ENCODE results near the gene HECTD4.

DNA sequence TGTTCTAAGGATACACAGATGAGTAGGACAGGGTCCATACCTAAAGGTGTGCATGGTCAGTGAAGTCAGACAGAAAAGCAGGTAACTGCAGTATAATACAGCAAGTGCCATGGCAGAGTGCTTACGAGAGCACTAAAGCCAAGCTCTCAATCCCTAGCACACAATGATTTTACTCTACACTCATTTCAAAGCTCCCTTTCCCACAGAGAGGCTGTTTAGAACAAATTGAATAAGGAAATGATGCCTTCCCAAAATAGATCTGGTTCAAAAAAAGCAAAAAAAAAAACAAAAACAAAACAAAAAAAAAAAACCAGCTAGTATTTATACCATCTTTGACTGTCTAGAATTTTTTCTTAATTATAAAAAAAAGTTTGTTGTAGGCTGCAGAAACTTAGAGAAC, 74.1 kb downstream of the HECTD4 start:
- TF ChIP-seq POLR2A (IDR thresholded peaks at IDR 0.05; ENCODE audit: low read length) = no peak
- no peak for TF ChIP-seq GATA1 (IDR thresholded peaks at IDR 0.05; ENCODE audit: low read depth, low read length)

Data from erythroblast (primary cell).